NCI-H2171 treated with DMSO at 0.1 percent for 48 hours (cell line): ENCODE data around the gene KBTBD8.

ENCODE experiments used
- DNase-seq: peaks from one replicate; lab custom pipeline; 2025; lab: John Stamatoyannopoulos, UW

Gene KBTBD8

GRCh38 chr3:66998113-66998903, at the start of gene KBTBD8:
Gene KBTBD8, plus strand, starts transcription at chr3:66998307. Its CDS starts 49 bp downstream, at chr3:66998356.
- DNase-seq: peak; percentile 92

- DNase-seq: no peak
These were observed 49.3 kb upstream of the KBTBD8 start for GRCh38 chr3:66948838-66949237.

GRCh38 chr3:66949898-66950297, 48.2 kb upstream of the KBTBD8 start:
- DNase-seq: no peak

- no peak for DNase-seq
These were observed 45.8 kb upstream of the KBTBD8 start for GRCh38 chr3:66952357-66952756.

- no peak for DNase-seq
These were observed 44.1 kb upstream of the KBTBD8 start for GRCh38 chr3:66953934-66954445.

- DNase-seq: no peak
These were observed 41.4 kb upstream of the KBTBD8 start for GRCh38 chr3:66956742-66957141.

GRCh38 chr3:66957367-66957766, 40.7 kb upstream of the KBTBD8 start:
- DNase-seq: no peak

- DNase-seq: no peak
These were observed 40.0 kb upstream of the KBTBD8 start for GRCh38 chr3:66958067-66958466.

GRCh38 chr3:66962664-66963063, 35.4 kb upstream of the KBTBD8 start:
- DNase-seq: no peak

GRCh38 chr3:66971245-66971644, 26.9 kb upstream of the KBTBD8 start:
- DNase-seq: no peak

- peak; percentile 52 for DNase-seq
These were observed 26.1 kb upstream of the KBTBD8 start for GRCh38 chr3:66971891-66972551.

- DNase-seq: no peak
These were observed 17.3 kb upstream of the KBTBD8 start for GRCh38 chr3:66980791-66981190.

GRCh38 chr3:66983101-66983500, 15.0 kb upstream of the KBTBD8 start:
- no peak for DNase-seq

- no peak for DNase-seq
These were observed 12.7 kb upstream of the KBTBD8 start for GRCh38 chr3:66985336-66985920.

- DNase-seq: no peak
These were observed 11.7 kb upstream of the KBTBD8 start for GRCh38 chr3:66986406-66986805.

GRCh38 chr3:66989241-66989640, 8.9 kb upstream of the KBTBD8 start:
- no peak for DNase-seq

GRCh38 chr3:66989860-66990696, 8.0 kb upstream of the KBTBD8 start:
- peak; percentile 71 for DNase-seq

GRCh38 chr3:66991459-66991858, 6.6 kb upstream of the KBTBD8 start:
- DNase-seq: no peak

GRCh38 chr3:66993082-66993481, 5.0 kb upstream of the KBTBD8 start:
- DNase-seq: peak; percentile 32

GRCh38 chr3:66994588-66994987, 3.5 kb upstream of the KBTBD8 start:
- no peak for DNase-seq

GRCh38 chr3:66996696-66997095, 1.4 kb upstream of the KBTBD8 start:
- no peak for DNase-seq

- no peak for DNase-seq
These were observed 471 bp upstream of the KBTBD8 start for GRCh38 chr3:66997560-66998112.
